Measurements from ENCODE around the gene AOC3.
"Not testable (repeated sequence)": the region's sequence is repeated elsewhere in the genome, so short reads cannot be mapped to it uniquely, and the experiment has no call there.

Gene AOC3

DNA sequence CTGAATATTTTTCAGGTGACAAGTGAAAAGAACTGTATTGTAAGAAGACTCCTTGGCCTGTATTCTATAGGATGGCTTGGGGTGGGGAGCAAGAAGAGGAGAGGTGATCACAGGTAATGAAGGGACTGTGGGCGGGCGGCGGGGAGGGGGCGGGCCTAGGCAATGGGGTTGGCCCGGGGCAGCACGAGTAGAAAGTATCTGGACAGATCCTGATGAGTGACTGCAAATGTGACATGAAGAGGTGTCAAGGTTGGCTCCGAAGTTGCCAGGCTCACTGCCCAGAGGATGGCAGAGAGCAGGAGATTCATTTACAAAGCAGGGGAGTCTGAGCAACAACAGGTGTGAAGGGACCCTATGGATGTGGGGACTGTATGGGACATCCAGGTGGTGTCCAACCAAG is 38.8 kb downstream of the AOC3 start:
- DNase-seq (ENCODE audit: low read depth in 1 of 2, low spot score in 1 of 2) = no peak

DNA sequence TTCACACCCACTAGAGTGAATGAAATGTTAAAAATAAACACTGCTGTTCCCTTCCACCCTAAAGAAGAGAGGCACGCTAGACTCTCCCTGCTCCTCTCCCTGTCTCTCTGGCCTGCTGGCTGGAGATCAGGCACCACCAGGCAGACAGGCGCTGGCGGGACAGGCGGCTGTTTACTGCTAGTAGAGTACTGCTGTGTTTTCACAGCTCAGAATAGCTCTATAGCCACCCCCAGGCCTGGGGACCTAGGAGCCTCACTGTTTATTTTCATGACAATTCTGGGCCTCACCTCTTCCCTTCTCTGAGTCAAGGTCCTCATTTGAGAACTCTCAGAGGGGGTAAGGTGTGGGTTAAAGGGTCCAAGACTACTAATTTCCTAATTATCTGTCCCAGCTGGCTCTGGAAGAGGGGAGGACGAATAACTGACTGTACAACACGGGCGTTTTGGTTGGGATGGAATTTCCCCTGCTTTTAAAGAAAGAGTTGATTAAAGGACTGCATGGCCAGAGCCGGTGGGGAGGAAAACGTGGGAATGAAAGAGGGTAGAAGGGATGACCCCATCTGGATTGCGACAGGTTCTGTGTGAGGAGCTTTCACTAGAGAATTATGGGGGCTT is 40.6 kb downstream of the AOC3 start:
- DNase-seq (ENCODE audit: low read depth in 1 of 2, low spot score in 1 of 2) = no peak

DNA sequence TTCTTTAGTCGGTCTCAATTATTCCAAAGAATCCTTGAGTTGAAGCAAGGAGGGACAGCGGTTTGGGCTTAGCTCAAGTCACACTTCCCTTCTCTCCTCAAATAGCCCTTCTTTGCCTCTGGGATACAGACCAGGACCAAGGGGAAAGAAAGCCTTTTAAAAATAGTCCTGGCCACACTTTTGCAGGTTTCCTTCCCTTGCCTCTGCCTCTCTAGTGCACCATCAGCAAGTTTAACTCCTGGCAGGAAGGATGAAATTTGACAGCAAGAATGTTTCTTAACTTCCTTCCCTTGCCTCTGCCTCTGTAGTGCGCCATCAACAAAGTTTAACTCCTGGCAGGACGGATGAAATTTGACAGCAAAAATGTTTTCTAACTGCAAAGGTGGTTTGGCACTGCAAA is 42.4 kb downstream of the AOC3 start:
- DNase-seq (ENCODE audit: low read depth in 1 of 2, low spot score in 1 of 2) = no peak

DNA sequence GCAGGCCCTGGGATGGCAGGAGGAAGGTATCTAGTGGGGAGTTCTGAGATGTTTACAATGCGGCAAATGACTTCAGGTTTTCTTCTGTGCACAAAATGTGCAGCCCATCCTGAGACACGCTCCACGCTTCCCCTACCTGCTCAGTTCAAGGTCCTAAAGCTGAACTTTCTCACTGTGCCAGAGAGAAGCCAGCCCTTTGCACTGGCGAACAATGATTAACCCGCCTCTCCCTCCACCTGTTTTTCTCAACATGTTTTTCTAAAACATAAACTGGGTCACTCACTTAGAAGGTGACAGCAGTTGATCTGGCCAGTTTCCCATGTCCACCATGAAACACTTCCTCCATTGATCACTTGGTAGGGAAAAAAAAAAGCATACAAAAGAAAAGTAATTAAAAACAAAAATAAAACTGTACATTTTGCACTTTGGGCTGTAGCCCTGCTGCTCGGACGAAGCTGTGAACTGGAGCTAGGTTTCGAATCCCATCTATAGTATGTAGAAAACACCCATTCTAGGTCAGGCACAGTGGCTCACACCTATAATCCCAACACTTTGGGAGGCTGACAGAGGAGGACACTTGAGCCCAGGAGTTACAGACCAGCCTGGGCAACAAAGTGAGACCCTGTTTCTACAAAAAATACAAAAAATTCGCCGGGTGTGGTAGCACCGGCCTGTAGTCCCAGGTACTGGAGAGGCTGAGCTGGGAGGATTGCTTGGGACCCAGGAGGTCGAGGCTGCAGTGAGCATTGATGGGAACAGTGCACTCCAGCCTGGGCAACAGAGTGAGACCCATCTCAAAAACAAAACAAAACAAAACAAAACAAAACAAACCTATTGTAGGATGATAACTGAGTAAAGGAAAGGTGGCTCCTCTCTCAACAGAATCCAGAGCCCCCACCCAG is 43.5 kb downstream of the AOC3 start:
- DNase-seq (ENCODE audit: low read depth in 1 of 2, low spot score in 1 of 2) = no peak

DNA sequence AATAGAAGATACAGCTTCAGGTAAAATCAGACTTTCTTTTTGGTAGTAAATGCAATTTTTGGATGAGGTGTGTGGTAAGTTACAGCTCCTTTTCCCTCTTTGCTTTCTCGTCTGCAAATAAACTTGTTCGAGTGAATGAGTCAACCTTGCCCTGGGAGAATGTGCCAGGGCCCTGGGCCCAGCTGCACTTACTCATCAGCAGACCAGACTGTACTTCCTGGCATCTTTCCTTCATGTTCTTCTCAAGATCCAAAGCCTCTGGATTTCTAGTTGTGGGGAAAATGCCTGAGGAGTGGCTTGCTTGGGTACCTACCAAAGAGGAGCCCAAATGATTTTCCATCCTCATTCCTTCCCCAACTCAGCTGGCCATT is 44.2 kb downstream of the AOC3 start:
- DNase-seq (ENCODE audit: low read depth in 1 of 2, low spot score in 1 of 2) = no peak

DNA sequence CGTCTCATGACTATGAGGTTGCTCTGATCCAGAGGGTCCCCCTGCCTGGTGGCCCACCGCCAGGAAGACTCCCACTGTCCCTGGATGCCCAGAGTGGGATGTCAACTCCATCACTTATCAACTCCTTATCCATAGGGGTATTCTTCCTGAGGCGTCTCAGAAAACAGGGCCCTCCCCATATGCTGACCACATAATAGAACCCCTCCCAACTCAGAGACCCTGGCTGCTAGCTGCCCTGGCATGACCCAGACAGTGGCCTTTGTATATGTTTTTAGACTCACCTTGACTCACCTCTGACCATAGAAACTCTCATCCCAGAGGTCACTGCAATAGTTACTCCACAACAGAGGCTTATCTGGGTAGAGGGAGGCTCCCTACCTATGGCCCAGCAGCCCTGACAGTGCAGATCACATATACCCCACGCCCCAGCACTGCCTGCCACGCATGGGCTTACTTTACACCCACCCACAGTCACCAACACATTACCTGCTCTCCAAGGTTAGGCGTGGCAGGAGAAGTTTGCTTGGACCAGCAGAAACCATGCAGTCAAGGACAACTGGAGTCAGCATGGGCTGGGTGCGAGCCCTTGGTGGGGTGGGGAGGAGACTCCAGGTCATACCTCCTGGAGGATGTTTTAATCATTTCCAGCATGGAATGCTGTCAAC is 47.3 kb downstream of the AOC3 start:
- DNase-seq (ENCODE audit: low read depth in 1 of 2, low spot score in 1 of 2) = no peak

DNA sequence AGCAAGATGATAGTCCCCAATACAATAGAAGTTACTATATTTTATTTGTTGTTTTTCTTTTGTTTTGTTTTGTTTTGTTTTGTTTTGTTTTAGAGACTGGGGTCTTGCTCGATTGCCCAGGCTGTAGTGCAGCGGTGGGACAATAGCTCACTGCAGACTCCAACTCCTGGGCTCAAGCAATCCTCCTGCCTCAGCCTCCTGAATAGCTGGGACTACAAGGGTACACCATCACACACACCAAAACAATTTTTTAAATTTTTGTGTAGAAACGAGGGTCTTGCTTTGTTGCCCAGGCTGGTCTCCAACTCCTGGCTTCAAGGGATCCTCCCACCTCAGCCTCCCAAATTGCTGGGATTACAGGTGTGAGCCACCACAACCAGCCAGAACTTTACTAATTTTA is 49.0 kb downstream of the AOC3 start:
- not testable (repeated sequence) for DNase-seq (ENCODE audit: low read depth in 1 of 2, low spot score in 1 of 2)

DNA sequence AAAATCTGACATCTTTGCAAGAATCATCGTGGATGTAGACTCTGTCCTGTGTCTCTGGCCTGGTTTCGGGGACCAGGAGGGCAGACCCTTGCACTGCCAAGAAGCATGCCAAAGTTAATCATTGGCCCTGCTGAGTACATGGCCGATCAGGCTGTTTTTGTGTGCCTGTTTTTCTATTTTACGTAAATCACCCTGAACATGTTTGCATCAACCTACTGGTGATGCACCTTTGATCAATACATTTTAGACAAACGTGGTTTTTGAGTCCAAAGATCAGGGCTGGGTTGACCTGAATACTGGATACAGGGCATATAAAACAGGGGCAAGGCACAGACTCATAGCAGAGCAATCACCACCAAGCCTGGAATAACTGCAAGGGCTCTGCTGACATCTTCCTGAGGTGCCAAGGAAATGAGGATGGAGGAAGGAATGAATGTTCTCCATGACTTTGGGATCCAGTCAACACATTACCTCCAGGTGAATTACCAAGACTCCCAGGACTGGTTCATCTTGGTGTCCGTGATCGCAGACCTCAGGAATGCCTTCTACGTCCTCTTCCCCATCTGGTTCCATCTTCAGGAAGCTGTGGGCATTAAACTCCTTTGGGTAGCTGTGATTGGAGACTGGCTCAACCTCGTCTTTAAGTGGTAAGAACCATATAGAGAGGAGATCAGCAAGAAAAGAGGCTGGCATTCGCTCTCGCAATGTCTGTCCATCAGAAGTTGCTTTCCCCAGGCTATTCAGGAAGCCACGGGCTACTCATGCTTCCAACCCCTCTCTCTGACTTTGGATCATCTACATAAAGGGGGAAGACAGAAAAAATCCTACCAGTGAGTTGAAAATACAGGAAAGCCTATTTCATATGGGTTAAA is 49.7 kb downstream of the AOC3 start, which contains the start of gene G6PC1:
Gene G6PC1, plus strand, starts transcription at position 340 of the 872 bp plus-strand sequence. Its CDS starts 78 bp downstream, at position 418.
- no peak for DNase-seq (ENCODE audit: low read depth in 1 of 2, low spot score in 1 of 2)

DNA sequence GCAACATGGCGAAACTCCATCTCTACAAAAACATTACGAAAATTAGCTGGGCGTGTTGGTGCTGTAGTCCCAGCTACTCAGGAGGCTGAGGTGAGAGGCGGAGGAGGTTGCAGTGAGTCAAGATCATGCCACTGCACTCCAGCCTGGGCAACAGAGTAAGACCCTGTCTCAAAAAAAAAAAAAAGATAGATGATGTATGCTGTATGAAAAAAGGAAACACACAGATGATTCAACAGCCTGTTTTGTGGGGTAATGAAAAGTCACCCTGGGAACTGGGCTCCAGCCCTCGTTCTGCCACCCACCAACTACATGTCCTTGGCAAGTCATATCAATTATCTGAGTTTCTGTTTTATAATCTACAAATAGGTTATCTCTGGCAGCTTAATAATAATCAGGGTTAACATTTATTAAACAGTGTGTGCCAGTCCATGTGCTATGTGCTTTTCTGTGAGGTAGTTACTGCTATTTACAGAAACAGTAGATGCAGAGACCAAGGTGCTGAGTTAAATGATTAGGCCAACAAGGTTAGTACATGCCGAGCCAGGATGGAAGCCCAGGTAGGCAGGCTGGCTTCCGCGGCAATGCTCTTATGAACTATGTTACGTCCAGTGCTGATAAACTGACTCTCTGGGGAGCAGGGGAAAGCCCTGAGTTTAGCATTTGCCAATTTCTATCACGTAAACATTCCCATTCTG is 50.7 kb downstream of the AOC3 start:
- no peak for DNase-seq (ENCODE audit: low read depth in 1 of 2, low spot score in 1 of 2)

DNA sequence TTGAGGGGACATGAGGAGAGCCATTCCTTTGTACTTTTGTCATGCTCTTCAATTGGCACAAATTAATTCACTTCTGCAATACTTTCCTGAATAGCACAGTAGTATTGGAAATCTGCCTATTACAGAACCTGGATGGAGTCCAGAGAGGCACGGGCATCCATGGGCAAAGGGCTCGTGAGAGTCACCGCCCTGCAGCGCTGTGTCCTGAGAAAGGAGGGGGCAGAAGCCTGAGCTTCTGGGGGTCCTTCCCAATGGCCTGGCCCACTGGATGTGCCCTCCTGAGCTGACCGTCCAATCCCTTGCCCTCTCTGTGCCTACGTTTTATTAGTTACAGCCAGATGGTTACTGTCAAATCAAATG is 53.1 kb downstream of the AOC3 start:
- no peak for DNase-seq (ENCODE audit: low read depth in 1 of 2, low spot score in 1 of 2)

DNA sequence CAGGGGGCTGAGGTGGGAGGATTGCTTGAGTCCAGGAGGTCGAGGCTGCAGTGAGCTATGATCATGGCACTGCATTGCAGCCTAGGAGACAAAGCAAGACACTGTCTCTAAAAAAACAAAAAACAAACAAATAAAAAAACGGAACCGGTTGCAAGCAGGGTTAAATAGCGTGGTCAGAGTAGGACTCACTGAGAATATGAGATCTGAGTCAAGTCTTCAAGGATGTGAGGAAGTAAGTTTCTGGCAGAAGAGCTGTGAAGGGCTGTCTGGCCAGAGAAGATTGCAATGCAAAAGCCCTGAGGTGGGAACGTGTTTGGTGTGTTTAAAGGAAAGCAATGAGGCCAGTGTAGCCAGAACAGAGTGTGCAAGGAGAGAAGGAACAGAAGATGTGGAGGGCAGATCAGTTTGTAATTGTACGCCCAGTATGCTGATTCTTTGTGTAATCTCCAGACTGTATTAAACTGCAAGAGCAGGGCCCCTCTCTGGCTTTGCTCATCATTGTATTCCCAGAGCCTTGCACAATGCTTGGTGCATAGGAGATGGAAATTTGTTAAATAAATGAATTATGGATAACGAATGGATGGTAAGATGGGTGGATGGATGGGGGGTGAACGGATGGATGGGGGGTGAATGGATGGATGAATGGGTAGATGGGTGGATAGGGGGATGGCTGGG is 55.9 kb downstream of the AOC3 start:
- DNase-seq (ENCODE audit: low read depth in 1 of 2, low spot score in 1 of 2) = no peak
